Prostate gland (tissue), 2 donors: ENCODE results near the gene ISG20. TPM values are rescaled to one million over a fixed set of nuclear protein-coding genes. Genes with fewer than 3 reads are reported as not detected.

Experiments
- DNase-seq: peaks from one replicate; pipeline ENCODE4 v3.0.0-alpha.2; 2019; ENCODE audit warnings: low spot score
- H3K27ac ChIP-seq, 2 donors: fragments of 200-600 bp; sonication (generic); 2 replicates each; pipeline ENCODE4 v1.5.1; 2017 to 2019
- H3K27me3 ChIP-seq: fragments of 200-600 bp; sonication (generic); replicated peaks from 2 replicates; pipeline ENCODE4 v1.5.1; 2019; ENCODE audit not compliant: insufficient read depth
- H3K36me3 ChIP-seq, 2 donors: fragments of 200-600 bp; sonication (generic); 1 replicate in 1 of 2; 2 replicates in 1 of 2; pipeline versions ENCODE4 v1.5.1 to v1.8.1; 2017 to 2019
- H3K4me1 ChIP-seq: fragments of 200-600 bp; sonication (generic); replicated peaks from 2 replicates; pipeline ENCODE4 v1.5.1; 2019
- H3K4me3 ChIP-seq, 2 donors: fragments of 200-600 bp; sonication (generic); 2 replicates each; pipeline ENCODE4 v1.5.1; 2017 to 2019
- H3K9me3 ChIP-seq: fragments of 200-600 bp; sonication (generic); 2 replicates; pipeline ENCODE4 v1.5.1; 2017
- CTCF ChIP-seq, 4 experiments: fragments of 200-600 bp in 2 of 4; fragments of 450-650 bp in 2 of 4; sonication (generic) in 2 of 4; IDR thresholded peaks; 1 replicate in 3 of 4; 2 replicates in 1 of 4; pipeline ENCODE4 v1.5.1; 2016 to 2019; ENCODE audit warnings: antibody characterized with exemption in 4 of 4, mild to moderate bottlenecking in 2 of 4, moderate library complexity in 2 of 4
- POLR2A ChIP-seq: fragments of 450-650 bp; IDR thresholded peaks from one replicate; pipeline ENCODE4 v1.6.1; 2016; ENCODE audit warnings: antibody characterized with exemption, mild to moderate bottlenecking
- POLR2AphosphoS5 ChIP-seq: sonication (generic); formaldehyde crosslinking; IDR thresholded peaks from one replicate; pipeline ENCODE4 v1.6.1; 2017; ENCODE audit warnings: antibody characterized with exemption
- WGBS: methylation state at CpG from one replicate; pipeline ENCODE4 v1.1.5; 2018; 5-methylcytosine and 5-hydroxymethylcytosine counted together
- intact Hi-C: fragments of 100-400 bp; cut with DNase I; formaldehyde crosslinking; loops from one replicate; pipeline ENCODE4 v1.14.2; 2022
- microRNA counts, 2 donors: library from miRNA; unstranded; fragments of <30 nt; microRNA quantifications; one replicate each; lab custom pipeline; 2016 to 2017
- microRNA-seq: library from miRNA; unstranded; fragments of <30 nt; microRNA quantifications from one replicate; pipeline ENCODE4, GENCODE V29; 2016
- small RNA-seq, 2 donors: library from RNA; depleted of rRNA; stranded (forward); fragments of <200 nt; gene quantifications; one replicate each; pipeline ENCODE3, GENCODE V24; 2016
- total RNA-seq, 2 donors: library from RNA; depleted of rRNA; stranded (reverse); fragments of >200 nt; gene quantifications; one replicate each; pipeline ENCODE4 v1.1.0, GENCODE V29; 2016

Gene ISG20
- total RNA-seq, 2 donors from 2014 or later = 6.9 to 16.3 TPM

GRCh38 chr15:88703533-88703932, 64.7 kb downstream of the ISG20 start:
- no peak overlapping the region for H3K27ac ChIP-seq

GRCh38 chr15:88704791-88705768, 66.3 kb downstream of the ISG20 start:
- Histone ChIP-seq H3K9me3 (no peaks in the 10 kb centered on the region), H3K4me1 (no peaks in the 10 kb centered on the region), H3K27me3 (no peaks in the 10 kb centered on the region), H3K36me3 (no peaks in the 10 kb centered on the region), H3K27ac (no peak overlapping the region), H3K4me3 (peak overlapping the region; percentile 33 to 37)
- intact Hi-C loops = no loop called here
- DNase-seq = peak; percentile 17
- TF ChIP-seq CTCF (IDR thresholded peaks at IDR 0.05) = no peak
- peak; percentile 3 for TF ChIP-seq POLR2AphosphoS5
- WGBS = 4% methylated on average over 55 of the region's 60 CpGs

More at GRCh38 chr15:88703533-88703932, 64.7 kb downstream of the ISG20 start:
- intact Hi-C loops = no loop called here
- 85% methylated on average over 5 of the region's 5 CpGs for WGBS
- TF ChIP-seq POLR2A = no peak
- TF ChIP-seq POLR2AphosphoS5 = no peak
- TF ChIP-seq CTCF (IDR thresholded peaks at IDR 0.05) = no peak
- no peaks in the 10 kb centered on the region for H3K9me3 ChIP-seq
- DNase-seq = no peak
- no peak overlapping the region for H3K4me3 ChIP-seq
- no peaks in the 10 kb centered on the region for H3K4me1 ChIP-seq
- H3K36me3 ChIP-seq = no peaks in the 10 kb centered on the region
- no peaks in the 10 kb centered on the region for H3K27me3 ChIP-seq

DNA sequence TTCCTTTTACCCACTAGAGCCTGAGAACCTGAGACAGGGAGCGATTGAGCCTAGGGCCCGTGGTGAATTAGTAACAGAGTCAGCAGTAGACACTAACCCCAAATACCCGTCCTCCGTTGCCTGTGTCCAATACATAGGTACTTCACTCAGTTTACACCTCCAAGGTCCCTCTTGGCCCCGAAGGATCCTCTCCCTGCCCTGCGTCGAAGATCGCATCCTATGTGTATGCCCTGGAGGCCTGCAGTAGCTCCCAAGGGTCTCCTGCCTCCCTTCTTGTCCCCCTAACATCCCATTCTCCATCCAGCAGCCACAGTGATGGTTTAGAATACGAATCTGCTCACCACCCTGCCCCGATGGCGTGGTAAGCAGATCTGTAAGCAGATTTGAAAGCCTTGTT, 67.0 kb downstream of the ISG20 start:
- no peaks in the 10 kb centered on the region for H3K36me3 ChIP-seq
- peak overlapping the region; percentile 33 to 37 for H3K4me3 ChIP-seq
- DNase-seq = no peak
- TF ChIP-seq POLR2A = no peak
- no peak for TF ChIP-seq POLR2AphosphoS5
- no peak for TF ChIP-seq CTCF (IDR thresholded peaks at IDR 0.05)
- H3K9me3 ChIP-seq = no peaks in the 10 kb centered on the region
- H3K27ac ChIP-seq = no peak overlapping the region
- no peaks in the 10 kb centered on the region for H3K4me1 ChIP-seq
- no peaks in the 10 kb centered on the region for H3K27me3 ChIP-seq
- 73% methylated on average over 11 of the region's 11 CpGs for WGBS
- intact Hi-C loops = no loop called here

MicroRNAs encoded within 50 kb of the gene (microRNA counts, 767-probe panel; counts per million panel counts)
- 2,063 to 2,156 counts per million in 2 donors for microRNA hsa-miR-1179 (lab: Ali Mortazavi, UCI)
- microRNA hsa-miR-7-5p (lab: Ali Mortazavi, UCI) = 2,436 to 2,763 counts per million in 2 donors

Small RNAs within 50 kb of the gene (microRNA-seq; reads per million reads assigned to microRNA genes)
- gene MIR1179 = 1.2 reads per million, percentile 12 among the genes with 10 or more reads in this experiment
- gene MIR3529 = not detected
- not detected for gene MIR7-2

Small RNAs within 50 kb of the gene (small RNA-seq; reads per million reads assigned to genes)
- 0 to 0.20 reads per million in 2 donors for gene MIR1179
- 0 to 0.09 reads per million in 2 donors for gene MIR7-2

Other genes starting within 250 kb of the ISG20 start
- gene MRPL46, start 171.6 kb upstream of the ISG20 start, total RNA-seq = 10 to 100 TPM; 20.4 to 32.0 TPM
- 10 to 100 TPM; 35.7 to 36.4 TPM for gene MRPS11, start 171.3 kb upstream of the ISG20 start, total RNA-seq
- gene DET1, start 92.3 kb upstream of the ISG20 start, total RNA-seq = 10 to 100 TPM in 1 of 2 donors, 1 to 10 TPM in 1; 6.9 to 11.5 TPM
- 10 to 100 TPM; 20.4 to 30.4 TPM for gene AEN, start 17.7 kb upstream of the ISG20 start, total RNA-seq
- 1 to 10 TPM in 1 of 2 donors, under 1 TPM in 1; 0.14 to 4.7 TPM for gene ACAN, start 164.4 kb downstream of the ISG20 start, total RNA-seq